ENCODE results near the gene BCS1L. TPM values are rescaled to one million over a fixed set of nuclear protein-coding genes. Genes with fewer than 3 reads are reported as not detected.

Gene BCS1L
- total and polyA plus RNA-seq, 12 donors: 16.1 to 97.9 (median 41.5) TPM

- H3K27ac ChIP-seq: peak overlapping the region in 1 of 5 donors; percentile 65
- H3K36me3 ChIP-seq (replicated peaks in 1 of 2): peaks cover 0 to 52% of the 10 kb centered on the region in 2 donors
- no peaks in the 10 kb centered on the region for H3K9me3 ChIP-seq (replicated peaks in 1 of 3)
- WGBS, 4 donors: 1 to 3% (median 2%) methylated on average over 25 to 27 of the region's 27 CpGs
- TF ChIP-seq POLR2A (IDR thresholded peaks at IDR 0.05) (no peak), CTCF (IDR thresholded peaks at IDR 0.05) (peak in 3 of 6 experiments; percentile 21 to 34 (median 22))
- H3K4me3 ChIP-seq: peak overlapping the region; percentile 17 to 96 (median 70)
- peak in 3 of 7 donors; percentile 20 to 64 (median 26) for DNase-seq
- intact Hi-C loops (cut with DNase I): no loop called here
- H3K27me3 ChIP-seq: no peaks in the 10 kb centered on the region
- peaks cover 0 to 12% of the 10 kb centered on the region in 2 donors for H3K4me1 ChIP-seq (replicated peaks in 1 of 2)
These were observed 719 bp upstream of the BCS1L start for GRCh38 chr2:218658671-218659257.

GRCh38 chr2:218659988-218660358 is 490 bp downstream of the BCS1L start:
- Histone ChIP-seq H3K36me3 (replicated peaks in 1 of 2) (peaks cover 0 to 52% of the 10 kb centered on the region in 2 donors), H3K4me1 (replicated peaks in 1 of 2) (peaks cover 0 to 12% of the 10 kb centered on the region in 2 donors), H3K9me3 (replicated peaks in 1 of 3) (no peaks in the 10 kb centered on the region), H3K4me3 (peak overlapping the region in 3 of 4 donors; percentile 62 to 96 (median 89)), H3K27me3 (no peaks in the 10 kb centered on the region), H3K27ac (peak overlapping the region in 1 of 5 donors; percentile 65)
- 13 to 28% (median 15%) methylated on average over 8 of the region's 8 CpGs for WGBS, 4 donors
- intact Hi-C loops (cut with DNase I): no loop called here
- no peak for DNase-seq
- TF ChIP-seq CTCF (IDR thresholded peaks at IDR 0.05) (no peak), POLR2A (IDR thresholded peaks at IDR 0.05) (no peak)

GRCh38 chr2:218662377-218662776 is 2.9 kb downstream of the BCS1L start:
- no peak for DNase-seq
- TF ChIP-seq CTCF (IDR thresholded peaks at IDR 0.05) (no peak), POLR2A (IDR thresholded peaks at IDR 0.05) (no peak)
- Histone ChIP-seq H3K27ac (no peak overlapping the region), H3K4me3 (no peak overlapping the region), H3K4me1 (replicated peaks in 1 of 2) (peaks cover 0 to 12% of the 10 kb centered on the region in 2 donors), H3K27me3 (no peaks in the 10 kb centered on the region), H3K9me3 (replicated peaks in 1 of 3) (no peaks in the 10 kb centered on the region), H3K36me3 (replicated peaks in 1 of 2) (peaks cover 0 to 61% of the 10 kb centered on the region in 2 donors)
- WGBS, 4 donors: 87 to 90% (median 88%) methylated on average over 7 of the region's 7 CpGs
- intact Hi-C loops (cut with DNase I): no loop called here

GRCh38 chr2:218662827-218663226 is 3.3 kb downstream of the BCS1L start:
- 82 to 90% (median 88%) methylated on average over 9 to 10 of the region's 10 CpGs for WGBS, 4 donors
- H3K27me3 ChIP-seq: no peaks in the 10 kb centered on the region
- H3K9me3 ChIP-seq (replicated peaks in 1 of 3): no peaks in the 10 kb centered on the region
- no peak overlapping the region for H3K4me3 ChIP-seq
- DNase-seq: no peak
- TF ChIP-seq POLR2A (IDR thresholded peaks at IDR 0.05): no peak
- TF ChIP-seq CTCF (IDR thresholded peaks at IDR 0.05): no peak
- H3K4me1 ChIP-seq (replicated peaks in 1 of 2): peaks cover 0 to 12% of the 10 kb centered on the region in 2 donors
- peaks cover 0 to 62% of the 10 kb centered on the region in 2 donors for H3K36me3 ChIP-seq (replicated peaks in 1 of 2)
- intact Hi-C loops (cut with DNase I): no loop called here
- no peak overlapping the region for H3K27ac ChIP-seq

All from adrenal gland (tissue), 12 donors.